SK-N-SH treated with all-trans-retinoic acid at 6 μM for 48 hours (cell line): Measurements from ENCODE around the gene SMTN.

Experiments
- ATAC-seq: fragments of 200-7000 bp; cut with Tn5 transposase; 3 replicates; pipeline ENCODE4 v1.9.1; 2020; ENCODE audit warnings: mild to moderate bottlenecking, moderate library complexity
- ARNTL ChIP-seq: fragments of 450-650 bp; formaldehyde crosslinking; IDR thresholded peaks from 2 replicates; pipeline ENCODE4 v1.5.0; 2020; ENCODE audit warnings: low read depth, mild to moderate bottlenecking, moderate library complexity, borderline replicate concordance
- BACH2 ChIP-seq: fragments of 250-450 bp; sonication (Bioruptor Pico); IDR thresholded peaks from 2 replicates; pipeline ENCODE4 v1.9.0; 2021; ENCODE audit warnings: mild to moderate bottlenecking, borderline replicate concordance
- CREB5 ChIP-seq: fragments of 250-450 bp; sonication (Bioruptor Pico); IDR thresholded peaks from 2 replicates; pipeline ENCODE4 v1.5.1; 2020; ENCODE audit warnings: low read depth, mild to moderate bottlenecking, moderate library complexity
- CSDC2 ChIP-seq: fragments of 250-450 bp; sonication (Bioruptor Pico); IDR thresholded peaks from 2 replicates; pipeline ENCODE4 v1.5.0; 2020; ENCODE audit warnings: mild to moderate bottlenecking, moderate library complexity
- ESRRG ChIP-seq: fragments of 250-450 bp; sonication (Bioruptor Pico); IDR thresholded peaks from 2 replicates; pipeline ENCODE4 v1.6.1; 2021; ENCODE audit warnings: mild to moderate bottlenecking
- GLIS3 ChIP-seq: fragments of 250-450 bp; sonication (Bioruptor Pico); IDR thresholded peaks from 2 replicates; pipeline ENCODE4 v1.5.0; 2020; ENCODE audit warnings: mild to moderate bottlenecking, moderate library complexity
- ISL1 ChIP-seq: fragments of 250-450 bp; sonication (Bioruptor Pico); IDR thresholded peaks from 2 replicates; pipeline ENCODE4 v2.1.2; 2022; ENCODE audit warnings: mild to moderate bottlenecking, moderate library complexity
- OSR1 ChIP-seq: fragments of 250-450 bp; sonication (Bioruptor Pico); IDR thresholded peaks from 2 replicates; pipeline ENCODE4 v1.8.0; 2022; ENCODE audit warnings: moderate library complexity, mild to moderate bottlenecking, inconsistent platforms
- PPARA ChIP-seq: fragments of 250-450 bp; sonication (Bioruptor Pico); IDR thresholded peaks from 2 replicates; pipeline ENCODE4 v1.5.0; 2020; ENCODE audit warnings: mild to moderate bottlenecking, borderline replicate concordance
- RARB ChIP-seq: fragments of 250-450 bp; sonication (Bioruptor Pico); IDR thresholded peaks from 2 replicates; pipeline ENCODE4 v1.8.0; 2021; ENCODE audit warnings: mild to moderate bottlenecking, moderate library complexity
- SNAI2 ChIP-seq: fragments of 250-450 bp; sonication (Bioruptor Pico); IDR thresholded peaks from 2 replicates; pipeline ENCODE4 v1.5.0; 2020; ENCODE audit warnings: mild to moderate bottlenecking, moderate library complexity
- TCF4 ChIP-seq: fragments of 250-450 bp; sonication (Bioruptor Pico); IDR thresholded peaks from 2 replicates; pipeline ENCODE4 v1.8.0; 2021; ENCODE audit warnings: mild to moderate bottlenecking, moderate library complexity, borderline replicate concordance
- TOX ChIP-seq: fragments of 250-450 bp; sonication (Bioruptor Pico); IDR thresholded peaks from 2 replicates; pipeline ENCODE4 v1.8.0; 2021; ENCODE audit warnings: mild to moderate bottlenecking, moderate library complexity, borderline replicate concordance
- TSHZ2 ChIP-seq: fragments of 250-450 bp; sonication (Bioruptor Pico); IDR thresholded peaks from 2 replicates; pipeline ENCODE4 v1.5.0; 2020; ENCODE audit warnings: mild to moderate bottlenecking, moderate library complexity
- ZFP30 ChIP-seq: fragments of 450-650 bp; formaldehyde crosslinking; IDR thresholded peaks from 2 replicates; pipeline ENCODE4 v1.5.0; 2022; ENCODE audit warnings: mild to moderate bottlenecking, moderate library complexity
- ZNF565 ChIP-seq: fragments of 450-650 bp; formaldehyde crosslinking; conservative IDR thresholded peaks from 2 replicates; pipeline ENCODE4 v1.5.0; 2020; ENCODE audit warnings: low read depth, mild to moderate bottlenecking, moderate library complexity
- ZNF70 ChIP-seq: fragments of 450-650 bp; formaldehyde crosslinking; IDR thresholded peaks from 2 replicates; pipeline ENCODE4 v1.5.0; 2020; ENCODE audit warnings: mild to moderate bottlenecking, moderate library complexity
- ZNF8 ChIP-seq: fragments of 450-650 bp; formaldehyde crosslinking; IDR thresholded peaks from 2 replicates; pipeline ENCODE4 v1.5.0; 2020; ENCODE audit warnings: mild to moderate bottlenecking, moderate library complexity
- TF ChIP-seq, protein P1 (sequence below): fragments of 250-450 bp; sonication (Bioruptor Pico); IDR thresholded peaks from 2 replicates; pipeline ENCODE4 v1.5.1; 2021; ENCODE audit warnings: mild to moderate bottlenecking, moderate library complexity
- TF ChIP-seq, protein P2 (sequence below): fragments of 250-450 bp; sonication (Bioruptor Pico); IDR thresholded peaks from 2 replicates; pipeline ENCODE4 v1.8.0; 2020; ENCODE audit warnings: mild to moderate bottlenecking, moderate library complexity, borderline replicate concordance
- TF ChIP-seq, protein P3 (sequence below): fragments of 250-450 bp; sonication (Bioruptor Pico); IDR thresholded peaks from 2 replicates; pipeline ENCODE4 v1.8.0; 2021; ENCODE audit warnings: low read depth, mild to moderate bottlenecking, moderate library complexity, borderline replicate concordance

Gene SMTN

GRCh38 chr22:31136711-31137110 is 55.6 kb downstream of the SMTN start:
- ATAC-seq: no peak
- TF ChIP-seq RARB (CRISPR knock-in tag) (no peak), OSR1 (CRISPR knock-in tag) (no peak), TCF4 (CRISPR knock-in tag) (no peak), ESRRG (CRISPR knock-in tag) (no peak), ISL1 (no peak), ZNF565 (CRISPR knock-in tag) (no peak), PPARA (CRISPR knock-in tag) (no peak), ARNTL (CRISPR knock-in tag) (no peak), BACH2 (CRISPR knock-in tag) (no peak), TSHZ2 (no peak), CREB5 (CRISPR knock-in tag) (no peak), ZNF8 (CRISPR knock-in tag) (no peak), ZNF70 (CRISPR knock-in tag) (no peak), GLIS3 (CRISPR knock-in tag) (no peak)
- TF ChIP-seq, protein P1, sequence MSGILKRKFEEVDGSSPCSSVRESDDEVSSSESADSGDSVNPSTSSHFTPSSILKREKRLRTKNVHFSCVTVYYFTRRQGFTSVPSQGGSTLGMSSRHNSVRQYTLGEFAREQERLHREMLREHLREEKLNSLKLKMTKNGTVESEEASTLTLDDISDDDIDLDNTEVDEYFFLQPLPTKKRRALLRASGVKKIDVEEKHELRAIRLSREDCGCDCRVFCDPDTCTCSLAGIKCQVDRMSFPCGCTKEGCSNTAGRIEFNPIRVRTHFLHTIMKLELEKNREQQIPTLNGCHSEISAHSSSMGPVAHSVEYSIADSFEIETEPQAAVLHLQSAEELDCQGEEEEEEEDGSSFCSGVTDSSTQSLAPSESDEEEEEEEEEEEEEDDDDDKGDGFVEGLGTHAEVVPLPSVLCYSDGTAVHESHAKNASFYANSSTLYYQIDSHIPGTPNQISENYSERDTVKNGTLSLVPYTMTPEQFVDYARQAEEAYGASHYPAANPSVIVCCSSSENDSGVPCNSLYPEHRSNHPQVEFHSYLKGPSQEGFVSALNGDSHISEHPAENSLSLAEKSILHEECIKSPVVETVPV (CRISPR knock-in tag): no peak
- TF ChIP-seq, protein P2, sequence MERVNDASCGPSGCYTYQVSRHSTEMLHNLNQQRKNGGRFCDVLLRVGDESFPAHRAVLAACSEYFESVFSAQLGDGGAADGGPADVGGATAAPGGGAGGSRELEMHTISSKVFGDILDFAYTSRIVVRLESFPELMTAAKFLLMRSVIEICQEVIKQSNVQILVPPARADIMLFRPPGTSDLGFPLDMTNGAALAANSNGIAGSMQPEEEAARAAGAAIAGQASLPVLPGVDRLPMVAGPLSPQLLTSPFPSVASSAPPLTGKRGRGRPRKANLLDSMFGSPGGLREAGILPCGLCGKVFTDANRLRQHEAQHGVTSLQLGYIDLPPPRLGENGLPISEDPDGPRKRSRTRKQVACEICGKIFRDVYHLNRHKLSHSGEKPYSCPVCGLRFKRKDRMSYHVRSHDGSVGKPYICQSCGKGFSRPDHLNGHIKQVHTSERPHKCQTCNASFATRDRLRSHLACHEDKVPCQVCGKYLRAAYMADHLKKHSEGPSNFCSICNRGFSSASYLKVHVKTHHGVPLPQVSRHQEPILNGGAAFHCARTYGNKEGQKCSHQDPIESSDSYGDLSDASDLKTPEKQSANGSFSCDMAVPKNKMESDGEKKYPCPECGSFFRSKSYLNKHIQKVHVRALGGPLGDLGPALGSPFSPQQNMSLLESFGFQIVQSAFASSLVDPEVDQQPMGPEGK (CRISPR knock-in tag): no peak
- TF ChIP-seq, protein P3, sequence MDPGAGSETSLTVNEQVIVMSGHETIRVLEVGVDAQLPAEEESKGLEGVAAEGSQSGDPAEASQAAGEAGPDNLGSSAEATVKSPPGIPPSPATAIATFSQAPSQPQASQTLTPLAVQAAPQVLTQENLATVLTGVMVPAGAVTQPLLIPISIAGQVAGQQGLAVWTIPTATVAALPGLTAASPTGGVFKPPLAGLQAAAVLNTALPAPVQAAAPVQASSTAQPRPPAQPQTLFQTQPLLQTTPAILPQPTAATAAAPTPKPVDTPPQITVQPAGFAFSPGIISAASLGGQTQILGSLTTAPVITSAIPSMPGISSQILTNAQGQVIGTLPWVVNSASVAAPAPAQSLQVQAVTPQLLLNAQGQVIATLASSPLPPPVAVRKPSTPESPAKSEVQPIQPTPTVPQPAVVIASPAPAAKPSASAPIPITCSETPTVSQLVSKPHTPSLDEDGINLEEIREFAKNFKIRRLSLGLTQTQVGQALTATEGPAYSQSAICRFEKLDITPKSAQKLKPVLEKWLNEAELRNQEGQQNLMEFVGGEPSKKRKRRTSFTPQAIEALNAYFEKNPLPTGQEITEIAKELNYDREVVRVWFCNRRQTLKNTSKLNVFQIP (CRISPR knock-in tag): no peak

DNA sequence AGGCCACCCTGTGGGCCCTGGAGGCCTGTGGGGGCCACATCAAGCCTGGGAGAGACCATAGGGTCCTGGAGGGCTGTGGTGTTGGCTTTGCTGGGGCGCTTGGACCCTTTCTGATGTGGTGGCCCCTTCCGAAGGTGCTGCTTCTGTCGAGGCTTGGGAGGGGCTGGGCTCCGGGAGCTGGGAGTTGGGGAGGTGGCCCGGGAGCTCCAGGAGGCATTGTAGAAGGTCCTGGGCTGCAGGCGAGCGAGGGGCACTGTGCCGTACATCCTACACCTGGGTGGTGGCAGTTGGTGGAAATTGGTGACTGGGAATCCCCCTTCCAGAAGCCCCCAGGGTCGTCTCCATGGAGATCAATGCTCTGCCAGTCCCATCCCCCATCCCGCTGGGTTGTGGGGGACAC is 56.6 kb downstream of the SMTN start:
- no peak for ATAC-seq
- TF ChIP-seq TOX (CRISPR knock-in tag) (no peak), ZFP30 (CRISPR knock-in tag) (no peak)

DNA sequence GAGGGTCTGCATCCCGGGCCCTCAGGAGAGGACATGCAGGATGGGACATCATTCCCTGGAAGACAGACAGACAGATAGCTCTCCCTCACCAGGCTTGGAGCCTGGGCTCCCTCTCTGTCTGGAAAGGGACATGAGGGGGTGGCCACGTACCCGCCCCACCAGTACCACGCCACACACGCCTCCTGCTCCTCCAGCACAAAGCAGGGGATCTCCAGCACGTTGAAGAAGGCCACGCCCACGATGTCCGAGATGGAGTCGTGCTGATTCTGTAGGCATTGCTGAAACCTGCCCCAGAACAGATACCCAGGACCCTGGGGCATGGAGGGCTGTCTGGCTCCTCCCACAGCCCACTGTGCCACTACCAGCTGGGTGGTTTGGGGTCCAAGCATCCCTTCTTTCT is 57.0 kb downstream of the SMTN start:
- no peak for ATAC-seq

More for the DNA sequence above, 57.0 kb downstream of the SMTN start:
- no peak for TF ChIP-seq CSDC2 (CRISPR knock-in tag)
- no peak for TF ChIP-seq ZNF8 (CRISPR knock-in tag)
- no peak for TF ChIP-seq TSHZ2
- TF ChIP-seq SNAI2: no peak
